Mesendoderm (in vitro differentiated cells): ENCODE results near the gene PDE10A.

Source experiments
- DNase-seq: peaks from one replicate; pipeline ENCODE4 v3.0.0; 2013
- H2AK5ac ChIP-seq: 2 replicates; pipeline ENCODE4 v1.6.1; 2013; ENCODE audit warnings: low read length, inconsistent platforms
- H2BK120ac ChIP-seq: 2 replicates; pipeline ENCODE4 v1.6.1; 2013; ENCODE audit warnings: low read depth, mild to moderate bottlenecking, low read length, moderate library complexity, mixed read lengths
- H2BK15ac ChIP-seq: replicated peaks from 2 replicates; pipeline ENCODE4 v1.6.1; 2013; ENCODE audit warnings: low read depth, mild to moderate bottlenecking, moderate library complexity
- H2BK5ac ChIP-seq: 2 replicates; pipeline ENCODE4 v1.6.1; 2013; ENCODE audit warnings: low read length, inconsistent platforms
- H3K18ac ChIP-seq: 2 replicates; pipeline ENCODE4 v1.6.1; 2013; ENCODE audit warnings: mild to moderate bottlenecking, low read length, mixed read lengths
- H3K23ac ChIP-seq: one replicate; pipeline ENCODE4 v1.6.1; 2013; ENCODE audit warnings: low read length
- H3K27ac ChIP-seq: 2 replicates; pipeline ENCODE4 v1.5.1; 2013; ENCODE audit warnings: low read depth, mild to moderate bottlenecking, inconsistent platforms, low read length, moderate library complexity
- H3K27me3 ChIP-seq: 2 replicates; pipeline ENCODE4 v1.6.1; 2013; ENCODE audit warnings: low read length, control low read depth, mild to moderate bottlenecking, inconsistent platforms; ENCODE audit not compliant: insufficient read depth, poor library complexity
- H3K36me3 ChIP-seq: 2 replicates; pipeline ENCODE4 v1.6.1; 2013; ENCODE audit warnings: low read length, inconsistent platforms; ENCODE audit not compliant: control insufficient read depth, insufficient read depth
- H3K4ac ChIP-seq: one replicate; pipeline ENCODE4 v1.6.1; 2013; ENCODE audit warnings: low read depth, mild to moderate bottlenecking, low read length, moderate library complexity
- H3K4me1 ChIP-seq: 2 replicates; pipeline ENCODE4 v1.6.1; 2013; ENCODE audit warnings: low read depth, low read length, inconsistent platforms; ENCODE audit not compliant: control insufficient read depth
- H3K4me2 ChIP-seq: 2 replicates; pipeline ENCODE4 v1.6.1; 2013; ENCODE audit warnings: low read length
- H3K4me3 ChIP-seq: 2 replicates; pipeline ENCODE4 v1.5.1; 2013; ENCODE audit warnings: mild to moderate bottlenecking, low read length
- H3K56ac ChIP-seq: one replicate; pipeline ENCODE4 v1.6.1; 2013; ENCODE audit warnings: low read length
- H3K79me1 ChIP-seq: 2 replicates; pipeline ENCODE4 v1.6.1; 2013; ENCODE audit warnings: low read length, inconsistent platforms
- H3K79me2 ChIP-seq: 2 replicates; pipeline ENCODE4 v1.6.1; 2013; ENCODE audit warnings: mild to moderate bottlenecking, low read length; ENCODE audit not compliant: control insufficient read depth, insufficient read depth
- H3K9ac ChIP-seq: 2 replicates; pipeline ENCODE4 v1.6.1; 2013; ENCODE audit warnings: low read length, inconsistent platforms
- H4K5ac ChIP-seq: one replicate; pipeline ENCODE4 v1.6.1; 2013; ENCODE audit warnings: low read length
- H4K8ac ChIP-seq: one replicate; pipeline ENCODE4 v1.6.1; 2013; ENCODE audit warnings: low read depth, mild to moderate bottlenecking, control low read depth, low read length, moderate library complexity
- WGBS: extraction: QIAGEN DNeasy Blood & Tissue Kit; methylation state at CpG from one replicate; pipeline ENCODE4 v1.1.7; 2013; ENCODE audit warnings: low lambda C conversion rate, missing lambda C conversion rate; ENCODE audit not compliant: insufficient coverage; ENCODE audit errors: extremely low coverage; 5-methylcytosine and 5-hydroxymethylcytosine counted together

The PDE10A gene

DNA sequence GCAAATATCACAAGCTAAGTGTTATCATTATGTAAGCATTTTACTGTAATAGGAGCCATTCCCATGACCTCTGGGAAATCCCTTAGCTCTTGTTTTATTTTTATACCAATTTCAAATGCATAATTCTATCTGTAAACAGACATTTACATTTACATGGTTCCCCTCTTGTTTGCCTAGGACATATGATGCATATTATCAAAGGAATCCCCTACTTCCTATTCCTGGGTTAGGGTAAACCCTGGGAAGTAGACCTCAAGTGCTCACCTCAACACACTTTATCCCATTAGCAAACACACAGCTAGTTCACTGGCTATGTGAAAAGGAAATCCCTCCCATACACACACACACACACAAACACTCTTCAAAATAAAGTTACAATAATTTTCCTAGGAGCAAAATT lies 27.1 kb downstream of the PDE10A start:
- DNase-seq = peak; percentile 48
- no peak overlapping the region for H2BK120ac ChIP-seq
- no peak overlapping the region for H3K18ac ChIP-seq
- H3K4ac ChIP-seq = no peak overlapping the region
- no peak overlapping the region for H3K4me3 ChIP-seq
- H3K4me2 ChIP-seq = no peak overlapping the region
- no peak overlapping the region for H2BK5ac ChIP-seq
- peaks cover 13% of the 10 kb centered on the region for H3K4me1 ChIP-seq
- no peak overlapping the region for H4K8ac ChIP-seq
- peaks cover 2% of the 10 kb centered on the region for H3K79me1 ChIP-seq
- no peak overlapping the region for H2BK15ac ChIP-seq
- H3K23ac ChIP-seq = no peak overlapping the region
- H3K36me3 ChIP-seq = no peaks in the 10 kb centered on the region
- H3K56ac ChIP-seq = no peak overlapping the region
- H4K5ac ChIP-seq = no peak overlapping the region
- no peaks in the 10 kb centered on the region for H3K79me2 ChIP-seq
- H3K27ac ChIP-seq = no peak overlapping the region
- no peak overlapping the region for H3K9ac ChIP-seq
- H2AK5ac ChIP-seq = no peak overlapping the region
- H3K27me3 ChIP-seq = no peaks in the 10 kb centered on the region

DNA sequence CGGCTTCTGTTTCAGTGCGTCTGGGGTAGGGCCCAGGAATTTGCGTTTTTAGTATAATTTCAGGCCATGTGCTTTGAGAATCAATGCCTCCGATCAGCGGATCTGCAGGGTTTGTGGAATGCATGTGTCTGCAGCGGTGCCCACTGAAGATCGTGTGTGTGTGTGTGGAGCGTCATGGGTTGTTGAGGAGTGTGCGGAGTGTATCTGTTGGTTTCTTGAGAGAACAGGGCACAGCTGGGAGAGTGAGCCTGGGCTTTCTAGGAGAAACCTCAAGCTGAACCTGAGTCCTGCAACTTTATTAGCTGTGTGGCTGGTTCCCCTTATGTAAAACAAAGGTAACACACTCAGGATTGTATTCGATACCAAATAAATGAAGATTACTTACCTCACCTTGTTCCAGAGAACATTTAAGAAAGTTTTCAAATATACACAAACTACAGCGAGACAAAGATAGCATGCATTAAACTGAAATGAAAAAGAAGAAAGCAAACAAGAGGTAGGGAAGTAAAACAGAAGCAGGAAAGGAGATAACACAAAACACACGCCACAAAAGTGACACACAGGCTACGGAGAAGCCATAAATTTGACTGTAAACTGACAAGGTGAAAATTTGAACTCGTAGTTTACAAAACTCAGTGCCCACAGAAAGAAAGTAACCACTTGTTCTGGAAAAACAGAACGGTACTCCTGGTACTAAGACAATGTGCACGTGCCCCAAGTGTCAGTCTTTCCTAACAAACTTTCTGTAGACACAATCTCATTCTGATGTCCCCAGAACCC lies 28.8 kb downstream of the PDE10A start:
- no peak overlapping the region for H2BK120ac ChIP-seq
- H3K18ac ChIP-seq = no peak overlapping the region
- no peak overlapping the region for H3K23ac ChIP-seq
- no peaks in the 10 kb centered on the region for H3K27me3 ChIP-seq
- H3K4ac ChIP-seq = no peak overlapping the region
- no peaks in the 10 kb centered on the region for H3K36me3 ChIP-seq
- H3K56ac ChIP-seq = no peak overlapping the region
- H3K4me3 ChIP-seq = no peak overlapping the region
- H3K79me2 ChIP-seq = no peaks in the 10 kb centered on the region
- no peak overlapping the region for H2BK5ac ChIP-seq
- no CpG with 5 or more reads among the region's 16 CpGs for WGBS
- no peak overlapping the region for H3K27ac ChIP-seq
- H4K5ac ChIP-seq = no peak overlapping the region
- no peak overlapping the region for H4K8ac ChIP-seq
- H2AK5ac ChIP-seq = no peak overlapping the region
- H2BK15ac ChIP-seq = no peak overlapping the region
- H3K4me2 ChIP-seq = no peak overlapping the region
- DNase-seq = no peak
- H3K4me1 ChIP-seq = peaks cover 13% of the 10 kb centered on the region
- H3K79me1 ChIP-seq = no peaks in the 10 kb centered on the region
- H3K9ac ChIP-seq = no peak overlapping the region

DNA sequence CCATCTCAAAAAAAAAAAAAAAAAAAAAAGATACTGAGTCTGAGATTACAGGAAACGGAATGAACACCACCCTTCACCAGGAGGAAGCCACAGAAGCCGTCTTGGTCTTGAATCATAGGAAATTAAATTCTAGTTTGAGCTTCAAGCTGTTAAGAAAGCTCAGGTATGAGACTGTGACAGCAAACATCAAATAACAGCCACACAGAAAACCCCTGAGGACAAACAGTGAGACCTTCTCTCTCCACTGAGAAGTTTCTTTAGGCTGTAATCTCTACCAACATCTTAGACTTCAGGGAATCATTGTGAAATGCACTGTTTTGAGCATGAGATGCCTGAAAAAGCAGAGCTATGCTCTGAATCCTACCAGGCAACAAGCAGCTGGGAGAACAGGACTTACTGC lies 30.8 kb downstream of the PDE10A start:
- no peak overlapping the region for H2BK120ac ChIP-seq
- no peak overlapping the region for H3K56ac ChIP-seq
- no peak overlapping the region for H2BK5ac ChIP-seq
- no peak overlapping the region for H2AK5ac ChIP-seq
- H3K18ac ChIP-seq = peak overlapping the region; percentile 45
- DNase-seq = peak; percentile 28
- H3K4me3 ChIP-seq = no peak overlapping the region
- peaks cover 11% of the 10 kb centered on the region for H3K4me1 ChIP-seq
- WGBS = no CpG with 5 or more reads among the region's 2 CpGs
- no peak overlapping the region for H3K27ac ChIP-seq
- no peak overlapping the region for H4K5ac ChIP-seq
- H3K4me2 ChIP-seq = no peak overlapping the region
- peaks cover 1% of the 10 kb centered on the region for H3K79me1 ChIP-seq
- no peaks in the 10 kb centered on the region for H3K36me3 ChIP-seq
- H4K8ac ChIP-seq = no peak overlapping the region
- no peaks in the 10 kb centered on the region for H3K27me3 ChIP-seq
- no peak overlapping the region for H2BK15ac ChIP-seq
- no peaks in the 10 kb centered on the region for H3K79me2 ChIP-seq
- no peak overlapping the region for H3K9ac ChIP-seq
- no peak overlapping the region for H3K23ac ChIP-seq
- H3K4ac ChIP-seq = no peak overlapping the region

DNA sequence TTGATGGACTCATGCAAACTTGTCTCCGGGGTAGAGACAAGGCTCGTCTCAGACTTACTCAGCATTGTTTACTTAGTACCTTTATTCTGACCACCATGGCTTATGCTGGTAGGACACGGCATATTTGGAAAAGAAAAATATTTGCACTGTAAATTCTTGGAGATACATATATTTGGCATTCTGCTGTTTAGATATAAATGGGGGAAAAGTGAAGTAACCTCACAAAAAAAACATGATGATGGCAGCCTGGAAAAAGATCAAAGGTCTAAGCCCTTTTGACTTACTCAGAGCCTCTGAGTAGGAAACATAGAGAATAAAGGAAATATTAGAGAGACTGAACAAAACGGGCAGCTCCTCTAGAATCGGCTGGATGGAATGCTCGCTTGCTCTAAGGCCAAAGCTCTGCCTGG lies 32.5 kb downstream of the PDE10A start:
- no peak overlapping the region for H2BK15ac ChIP-seq
- no peak overlapping the region for H2BK120ac ChIP-seq
- H3K4me1 ChIP-seq = peaks cover 3% of the 10 kb centered on the region
- no peak overlapping the region for H3K4ac ChIP-seq
- H4K5ac ChIP-seq = no peak overlapping the region
- no peak overlapping the region for H3K56ac ChIP-seq
- H3K9ac ChIP-seq = no peak overlapping the region
- no CpG with 5 or more reads among the region's 6 CpGs for WGBS
- H3K79me1 ChIP-seq = peaks cover 1% of the 10 kb centered on the region
- no peak overlapping the region for H3K18ac ChIP-seq
- H3K23ac ChIP-seq = no peak overlapping the region
- no peak overlapping the region for H2BK5ac ChIP-seq
- no peaks in the 10 kb centered on the region for H3K36me3 ChIP-seq
- no peak for DNase-seq
- no peaks in the 10 kb centered on the region for H3K27me3 ChIP-seq
- H2AK5ac ChIP-seq = no peak overlapping the region
- H3K79me2 ChIP-seq = no peaks in the 10 kb centered on the region
- H4K8ac ChIP-seq = no peak overlapping the region
- H3K27ac ChIP-seq = no peak overlapping the region
- H3K4me2 ChIP-seq = no peak overlapping the region
- no peak overlapping the region for H3K4me3 ChIP-seq

DNA sequence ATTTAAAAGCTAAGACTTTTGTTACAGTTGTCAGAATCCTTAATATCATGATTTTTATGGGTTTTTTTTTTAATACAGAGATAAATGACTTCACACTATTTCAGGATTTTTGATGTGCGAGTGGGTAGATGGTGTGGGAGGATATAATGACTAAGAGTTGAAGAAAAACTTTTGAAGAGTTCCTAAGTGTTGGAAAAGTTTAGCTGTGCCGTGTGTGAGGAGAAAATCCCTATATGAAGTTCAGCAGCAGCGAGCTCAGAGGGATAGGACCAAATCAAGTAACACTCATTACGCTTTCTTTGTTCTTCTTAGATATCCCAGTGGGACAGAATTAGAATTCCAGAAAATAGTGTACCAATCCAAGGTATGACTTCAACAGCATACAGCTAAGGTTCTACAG lies 34.1 kb downstream of the PDE10A start:
- Histone ChIP-seq H3K56ac (no peak overlapping the region), H3K4ac (no peak overlapping the region), H3K4me2 (no peak overlapping the region), H2BK120ac (no peak overlapping the region), H3K27me3 (no peaks in the 10 kb centered on the region), H2BK5ac (no peak overlapping the region), H3K23ac (no peak overlapping the region), H3K9ac (no peak overlapping the region), H3K79me1 (peaks cover 1% of the 10 kb centered on the region), H3K36me3 (no peaks in the 10 kb centered on the region), H3K4me3 (no peak overlapping the region), H3K18ac (no peak overlapping the region), H3K4me1 (peaks cover 3% of the 10 kb centered on the region), H4K8ac (no peak overlapping the region), H3K79me2 (no peaks in the 10 kb centered on the region), H3K27ac (no peak overlapping the region), H2BK15ac (no peak overlapping the region), H4K5ac (no peak overlapping the region), H2AK5ac (no peak overlapping the region)
- no peak for DNase-seq
- WGBS = 100% methylated on average over 1 of the region's 4 CpGs

DNA sequence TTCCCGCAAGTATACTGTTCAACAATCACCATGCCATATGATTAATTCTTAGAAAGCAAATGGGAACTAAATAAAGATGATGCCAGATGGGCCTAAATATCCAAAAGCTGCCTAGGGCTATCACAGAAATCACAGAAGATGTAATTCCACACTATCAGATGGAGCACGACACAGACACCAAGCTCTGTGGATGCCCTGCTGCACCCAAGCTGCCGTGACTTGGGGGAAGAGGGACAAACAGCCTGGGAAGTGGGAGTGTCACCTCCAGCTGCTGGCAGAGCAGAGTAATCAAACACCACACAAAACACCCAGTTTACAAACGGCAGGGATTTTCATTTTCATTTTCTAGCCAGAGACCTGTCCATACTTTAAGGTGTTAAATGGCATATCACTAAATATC lies 35.7 kb downstream of the PDE10A start:
- Histone ChIP-seq H3K27ac (no peak overlapping the region), H3K18ac (no peak overlapping the region), H2BK15ac (no peak overlapping the region), H4K8ac (no peak overlapping the region), H3K4me1 (peaks cover 3% of the 10 kb centered on the region), H3K4ac (no peak overlapping the region), H3K9ac (no peak overlapping the region), H2AK5ac (no peak overlapping the region), H3K79me2 (no peaks in the 10 kb centered on the region), H3K27me3 (no peaks in the 10 kb centered on the region), H3K79me1 (peaks cover 1% of the 10 kb centered on the region), H2BK5ac (no peak overlapping the region), H3K4me3 (no peak overlapping the region), H3K56ac (no peak overlapping the region), H3K36me3 (no peaks in the 10 kb centered on the region), H2BK120ac (no peak overlapping the region), H4K5ac (no peak overlapping the region), H3K4me2 (no peak overlapping the region), H3K23ac (no peak overlapping the region)
- no peak for DNase-seq
- WGBS = no CpG with 5 or more reads among the region's 4 CpGs
